ENCODE data around the gene UBE2G1.

UBE2G1 gene

DNA sequence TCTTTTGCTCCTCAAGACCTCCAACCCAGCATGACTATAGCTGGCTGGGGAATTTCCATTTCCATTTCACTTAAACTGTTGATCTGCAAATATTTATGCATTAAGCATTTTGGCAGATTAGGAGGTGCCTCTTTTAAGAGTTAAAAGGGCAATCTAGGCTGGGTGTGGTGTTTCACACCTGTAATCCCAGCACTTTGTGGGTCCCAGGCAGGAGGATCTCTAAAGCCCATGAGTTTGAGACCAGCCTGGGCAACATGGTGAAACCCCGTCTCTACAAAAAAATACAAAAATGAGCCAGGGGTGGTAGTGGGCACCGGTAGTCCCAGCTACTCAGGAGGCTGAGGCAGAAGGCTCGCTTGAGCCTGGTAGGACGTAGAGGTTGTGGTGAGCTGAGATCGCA is 119.8 kb downstream of the UBE2G1 start:
- no peak for DNase-seq

GRCh38 chr17:4241535-4241934 is 124.9 kb downstream of the UBE2G1 start:
- no peak for DNase-seq

DNA sequence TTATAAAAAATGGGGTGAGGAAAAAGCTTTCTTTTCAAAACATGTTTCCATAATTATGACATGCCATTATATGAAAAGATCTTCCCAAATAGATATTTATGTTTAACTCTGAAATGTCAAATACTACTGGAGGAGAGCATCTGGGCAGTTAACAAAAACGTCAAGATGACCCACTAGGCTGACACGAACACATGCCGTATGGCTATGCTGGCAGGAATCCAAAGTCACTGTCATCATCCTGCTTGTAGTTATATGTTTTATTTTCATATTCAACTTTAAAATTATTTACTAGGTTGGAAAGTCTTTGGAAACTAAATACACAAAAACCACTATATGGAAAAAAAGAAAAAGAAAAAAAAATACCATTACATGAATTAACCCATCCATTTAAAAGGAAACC is 130.0 kb downstream of the UBE2G1 start:
- DNase-seq, result no peak

- no peak for DNase-seq
Observed at GRCh38 chr17:4235372-4236279, 130.8 kb downstream of the UBE2G1 start.

DNA sequence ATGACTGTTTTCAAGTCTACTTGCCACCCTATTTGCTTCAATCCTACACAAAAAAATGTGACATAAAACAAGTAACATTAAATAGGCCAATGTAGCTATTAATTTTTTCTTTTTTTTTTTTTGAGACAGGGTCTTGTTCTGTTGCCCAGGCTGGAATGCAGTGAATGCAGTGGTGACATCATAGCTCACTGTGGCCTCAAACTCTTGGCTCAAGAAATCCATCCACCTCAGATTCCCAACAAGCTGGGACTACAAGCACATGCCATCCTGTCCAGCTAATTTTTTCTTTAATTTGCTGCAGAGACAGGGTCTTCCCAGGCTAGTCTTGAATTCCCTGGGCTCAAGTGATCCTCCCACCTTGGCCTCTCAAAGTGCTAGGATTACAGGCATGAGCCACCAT is 132.1 kb downstream of the UBE2G1 start:
- no peak for DNase-seq

- no peak for DNase-seq
Observed at GRCh38 chr17:4233668-4234258, 132.7 kb downstream of the UBE2G1 start.

- DNase-seq, result no peak
Observed at GRCh38 chr17:4232168-4232813, 134.2 kb downstream of the UBE2G1 start.

GRCh38 chr17:4229627-4230541 is 136.6 kb downstream of the UBE2G1 start:
- DNase-seq, result no peak

GRCh38 chr17:4221899-4222659 is 144.4 kb downstream of the UBE2G1 start:
- no peak for DNase-seq

- no peak for DNase-seq
Observed at GRCh38 chr17:4221163-4221562, 145.3 kb downstream of the UBE2G1 start.

DNA sequence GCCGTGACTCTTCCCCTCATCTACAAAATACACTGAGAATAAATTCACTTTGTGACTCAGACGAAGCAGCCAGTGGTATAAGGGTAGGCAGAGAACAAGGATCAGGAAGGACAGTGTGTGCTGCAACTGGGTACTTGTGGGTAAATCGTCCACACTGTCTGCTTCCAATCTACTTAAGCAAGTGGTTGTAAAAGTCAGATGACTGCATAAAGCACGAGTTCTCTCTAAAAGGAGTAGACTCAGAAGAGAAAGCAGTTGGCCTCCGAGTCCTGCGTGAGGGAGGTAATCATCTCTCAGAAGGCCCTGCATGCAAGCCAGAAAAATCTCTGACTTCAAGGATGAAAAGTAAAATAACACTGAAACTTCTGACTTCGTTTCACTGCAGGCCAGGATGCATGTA is 145.8 kb downstream of the UBE2G1 start:
- no peak for DNase-seq
